GM21576 (cell line): ENCODE measurements around the gene RAB3IP.
"Not testable (repeated sequence)": the region's sequence is repeated elsewhere in the genome, so short reads cannot be mapped to it uniquely, and the experiment has no call there.

Experiments
- ATAC-seq: cut with Tn5 transposase; IDR thresholded peaks from one replicate; pipeline ENCODE4 v1.9.1; 2021; ENCODE audit warnings: mild to moderate bottlenecking, moderate library complexity; ENCODE audit not compliant: unreplicated experiment

Gene RAB3IP

DNA sequence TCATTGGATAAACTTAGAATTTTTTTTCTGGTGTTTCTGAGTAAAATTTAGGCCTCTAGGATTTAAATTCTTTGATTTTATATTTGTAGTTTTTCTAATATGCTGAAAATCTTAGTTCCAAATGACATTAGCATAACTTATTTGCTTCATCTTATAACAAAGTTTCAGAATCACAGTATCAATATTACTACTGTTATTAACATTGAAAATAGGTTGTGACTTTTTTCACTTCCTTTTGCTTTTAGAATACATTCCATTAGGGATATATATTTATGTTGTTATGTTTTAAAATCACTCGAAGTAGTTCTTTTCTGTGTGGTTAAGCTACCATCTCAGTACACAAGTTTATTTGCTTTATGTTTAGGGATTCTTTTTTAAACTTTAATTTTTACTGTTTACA is 12.8 kb downstream of the RAB3IP start:
- no peak for ATAC-seq

DNA sequence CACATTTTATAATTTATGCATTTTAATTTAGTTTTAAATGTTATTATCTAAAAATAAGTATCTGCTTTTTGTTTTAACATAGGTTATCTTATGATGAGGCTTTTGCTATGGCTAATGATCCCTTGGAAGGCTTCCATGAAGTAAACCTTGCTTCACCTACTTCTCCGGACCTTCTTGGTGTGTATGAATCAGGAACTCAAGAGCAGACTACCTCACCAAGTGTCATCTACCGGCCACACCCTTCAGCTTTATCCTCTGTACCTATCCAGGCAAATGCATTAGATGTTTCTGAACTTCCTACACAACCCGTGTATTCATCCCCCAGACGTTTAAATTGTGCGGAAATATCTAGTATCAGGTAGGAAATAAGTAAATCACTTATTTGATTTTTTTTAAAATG is 16.6 kb downstream of the RAB3IP start:
- no peak for ATAC-seq

DNA sequence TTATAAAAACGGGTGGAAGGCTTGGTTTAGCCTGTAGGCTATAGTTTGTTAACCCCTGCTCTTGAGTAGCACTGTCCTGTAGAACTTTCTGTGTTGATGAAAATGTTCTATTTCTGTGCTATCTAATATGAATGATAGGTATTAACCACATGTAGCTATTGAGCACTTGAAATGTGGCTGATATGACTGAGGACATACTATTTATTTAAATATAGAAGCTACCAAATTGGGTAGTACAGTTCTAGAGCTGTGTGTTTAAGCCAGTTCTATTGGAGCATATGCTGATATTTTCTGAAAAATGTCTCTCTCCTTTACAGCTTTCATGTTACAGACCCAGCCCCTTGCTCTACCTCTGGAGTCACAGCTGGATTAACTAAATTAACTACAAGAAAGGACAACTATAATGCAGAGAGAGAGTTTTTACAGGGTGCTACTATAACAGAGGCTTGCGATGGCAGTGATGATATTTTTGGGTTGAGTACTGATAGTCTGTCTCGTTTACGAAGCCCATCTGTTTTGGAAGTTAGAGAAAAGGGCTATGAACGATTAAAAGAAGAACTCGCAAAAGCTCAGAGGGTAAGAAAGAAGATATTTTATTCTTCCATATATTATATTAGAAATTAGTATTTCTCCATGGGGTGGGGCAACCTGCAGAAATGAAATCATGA is 17.6 kb downstream of the RAB3IP start:
- no peak for ATAC-seq

DNA sequence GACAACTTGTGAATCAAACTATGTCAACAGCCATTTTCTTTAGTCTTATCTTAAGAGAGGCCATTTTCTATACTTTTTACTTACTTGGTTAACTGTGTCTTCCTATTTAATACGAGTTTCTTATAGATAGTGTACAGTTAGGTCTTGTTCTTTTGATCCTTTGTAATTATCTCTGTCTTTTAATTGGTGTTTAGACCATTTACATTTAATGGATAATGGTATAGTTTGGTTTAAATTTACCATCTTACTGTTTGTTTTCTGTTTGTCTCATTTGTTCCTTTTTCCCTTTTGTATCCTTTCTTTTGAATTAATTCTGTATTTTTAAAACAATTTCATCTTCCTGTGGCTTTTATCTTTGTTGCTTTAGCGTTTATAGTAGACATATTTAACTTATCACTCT is 19.4 kb downstream of the RAB3IP start:
- ATAC-seq = no peak

DNA sequence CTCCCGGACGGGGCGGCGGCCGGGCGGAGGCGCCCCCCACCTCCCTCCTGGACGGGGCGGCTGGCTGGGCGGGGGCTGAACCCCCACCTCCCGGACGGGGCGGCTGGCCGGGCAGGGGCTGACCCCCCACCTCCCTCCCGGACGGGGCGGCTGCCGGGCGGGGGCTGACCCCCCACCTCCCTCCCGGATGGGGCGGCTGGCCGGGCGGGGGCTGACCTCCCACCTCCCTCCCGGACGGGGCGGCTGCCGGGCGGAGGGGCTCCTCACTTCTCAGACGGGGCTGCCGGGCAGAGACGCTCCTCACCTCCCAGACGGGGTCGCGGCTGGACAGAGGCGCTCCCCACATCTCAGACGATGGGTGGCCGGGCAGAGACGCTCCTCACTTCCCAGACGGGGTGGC is 20.9 kb downstream of the RAB3IP start:
- not testable (repeated sequence) for ATAC-seq

DNA sequence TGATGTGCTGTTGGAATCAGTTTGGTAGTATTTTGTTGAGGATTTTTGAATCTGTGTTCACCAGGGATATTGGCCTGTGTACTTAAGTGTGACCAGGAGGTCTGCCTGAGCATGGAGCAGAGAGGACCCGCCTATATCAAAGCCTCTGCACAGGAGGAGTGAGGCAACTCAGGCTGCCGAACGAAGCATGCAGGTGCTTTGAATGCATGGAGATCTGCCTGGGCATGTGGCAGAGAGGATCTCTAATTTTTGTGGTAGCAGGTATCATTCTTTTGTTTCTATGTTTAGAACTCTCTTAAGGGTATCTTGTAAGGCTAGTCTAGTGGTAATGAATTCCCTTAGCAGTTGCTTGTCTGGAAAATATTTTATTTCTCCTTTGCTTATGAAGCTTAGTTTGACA is 26.9 kb downstream of the RAB3IP start:
- ATAC-seq = no peak

DNA sequence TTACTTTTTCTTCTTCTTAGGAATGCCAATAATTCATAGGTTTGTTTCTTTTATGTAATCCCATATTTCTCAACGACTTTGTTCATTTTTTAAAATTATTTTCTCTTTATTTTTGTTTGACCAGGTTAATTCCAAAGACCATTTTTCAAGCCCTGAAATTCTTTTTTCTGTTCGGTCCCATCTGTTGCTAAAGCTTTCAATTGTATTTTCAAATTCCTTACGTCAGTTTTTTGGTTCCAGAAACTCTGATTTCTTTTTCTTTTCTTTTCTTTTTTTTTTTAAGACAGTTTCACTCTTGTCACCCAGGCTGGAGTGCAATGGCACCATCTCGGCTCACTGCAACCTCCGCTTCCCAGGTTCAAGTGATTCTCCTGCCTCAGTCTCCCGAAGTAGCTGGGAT is 27.6 kb downstream of the RAB3IP start:
- no peak for ATAC-seq

DNA sequence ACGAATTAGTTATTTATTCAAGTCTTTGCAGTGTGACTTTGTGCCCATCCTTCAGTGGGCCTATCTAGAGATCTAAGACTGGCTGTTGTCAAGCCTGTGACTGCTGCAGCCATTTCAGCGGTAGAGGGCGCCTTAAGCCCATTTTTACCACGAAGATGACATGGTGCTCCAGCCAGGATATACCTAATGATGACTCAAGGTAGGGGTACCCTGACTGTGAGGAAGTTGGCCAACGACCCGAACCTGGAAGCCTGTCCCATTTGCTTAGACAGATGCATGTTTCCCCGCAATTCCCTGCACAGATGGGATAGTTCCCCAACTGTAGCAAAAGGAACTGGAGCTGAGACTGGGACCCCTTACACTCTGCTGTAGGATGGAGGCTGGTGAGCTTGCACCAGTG is 41.3 kb downstream of the RAB3IP start:
- ATAC-seq = no peak

DNA sequence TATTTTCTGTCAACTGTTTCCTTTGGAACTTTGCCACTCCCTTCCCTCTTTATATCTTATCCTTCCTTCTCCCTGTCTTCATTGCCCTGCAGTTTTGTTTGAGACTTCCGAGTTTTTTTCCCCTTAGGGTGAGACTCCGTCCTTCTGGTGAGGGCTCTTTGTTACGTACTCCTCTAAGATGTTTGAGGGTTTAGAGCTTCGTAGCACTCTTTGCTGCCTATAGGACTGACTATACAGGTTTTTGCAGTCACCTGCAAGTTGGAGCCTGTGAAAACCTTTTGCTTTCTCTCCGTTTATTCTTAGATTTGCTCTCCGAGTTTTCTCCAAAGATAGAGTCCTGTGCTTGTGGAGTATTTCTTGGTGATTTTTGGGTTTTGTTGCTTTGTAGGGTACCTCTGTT is 44.7 kb downstream of the RAB3IP start:
- ATAC-seq = no peak

DNA sequence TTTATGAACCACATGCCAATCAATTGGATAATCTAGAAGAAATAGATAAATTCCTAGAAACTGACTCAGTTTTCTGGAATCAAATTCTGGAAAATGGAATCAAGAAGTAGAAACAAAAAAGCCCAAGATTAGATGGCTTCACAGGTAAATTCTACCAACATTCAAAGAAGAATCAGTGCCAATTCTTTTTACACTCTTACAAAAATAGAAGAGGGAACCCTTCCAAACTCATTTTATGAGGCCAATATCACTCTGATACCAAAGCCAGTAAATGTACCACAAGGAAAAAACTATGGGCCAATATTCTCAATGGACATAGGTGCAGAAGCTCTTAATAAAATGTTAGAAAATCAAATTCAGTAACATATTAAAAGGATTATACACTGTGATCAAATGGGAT is 50.7 kb downstream of the RAB3IP start:
- no peak for ATAC-seq

DNA sequence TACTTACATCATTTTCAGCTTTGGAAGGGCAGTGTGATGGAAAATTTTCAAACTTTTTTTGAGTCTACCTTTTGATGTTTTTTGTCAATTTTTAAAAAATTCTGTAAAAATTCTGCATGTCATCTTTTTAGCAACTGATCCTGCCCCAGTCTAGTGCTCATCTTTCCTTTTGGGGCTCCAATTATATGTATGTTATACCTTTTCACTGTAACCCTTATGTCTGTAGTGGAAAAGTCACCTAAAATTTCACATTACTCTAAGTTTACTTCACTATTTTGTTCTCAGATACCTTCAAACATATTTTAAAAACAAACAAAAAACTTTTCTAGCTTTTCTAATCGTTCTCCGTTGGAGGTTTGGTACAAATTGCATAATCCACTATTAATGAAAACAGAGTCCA is 53.9 kb downstream of the RAB3IP start:
- no peak for ATAC-seq

DNA sequence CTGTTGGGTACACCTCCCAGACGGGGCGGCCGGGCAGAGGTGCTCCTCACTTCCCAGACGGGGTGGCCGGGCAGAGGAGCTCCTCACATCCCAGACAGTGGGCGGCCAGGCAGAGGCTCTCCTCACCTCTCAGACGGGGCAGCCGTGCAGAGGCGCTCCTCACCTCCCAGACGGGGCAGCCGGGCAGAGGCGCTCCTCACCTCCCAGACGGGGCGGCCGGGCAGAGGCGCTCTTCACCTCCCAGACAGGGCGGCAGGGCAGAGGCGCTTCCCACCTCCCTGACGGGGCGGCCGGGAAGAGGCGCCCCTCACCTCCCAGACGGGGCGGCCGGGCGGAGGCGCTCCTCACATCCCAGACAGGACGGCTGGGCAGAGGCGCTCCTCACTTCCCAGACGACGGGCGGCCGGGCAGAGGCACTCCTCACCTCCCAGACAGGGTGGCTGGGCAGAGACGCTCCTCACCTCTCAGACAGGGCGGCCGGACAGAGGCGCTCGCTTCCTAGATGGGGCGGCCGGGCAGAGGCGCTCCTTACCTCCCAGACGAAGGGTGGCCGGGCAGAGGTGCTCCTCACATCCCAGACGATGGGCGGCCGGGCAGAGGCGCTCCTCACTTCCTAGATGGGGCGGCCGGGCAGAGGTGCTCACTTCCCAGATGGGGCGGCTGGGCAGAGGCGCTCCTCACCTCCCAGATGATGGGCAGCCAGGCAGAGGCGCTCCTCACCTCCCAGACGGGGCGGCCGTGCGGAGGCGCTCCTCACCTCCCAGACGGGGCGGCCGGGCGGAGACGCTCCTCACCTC is 68.6 kb downstream of the RAB3IP start:
- not testable (repeated sequence) for ATAC-seq

DNA sequence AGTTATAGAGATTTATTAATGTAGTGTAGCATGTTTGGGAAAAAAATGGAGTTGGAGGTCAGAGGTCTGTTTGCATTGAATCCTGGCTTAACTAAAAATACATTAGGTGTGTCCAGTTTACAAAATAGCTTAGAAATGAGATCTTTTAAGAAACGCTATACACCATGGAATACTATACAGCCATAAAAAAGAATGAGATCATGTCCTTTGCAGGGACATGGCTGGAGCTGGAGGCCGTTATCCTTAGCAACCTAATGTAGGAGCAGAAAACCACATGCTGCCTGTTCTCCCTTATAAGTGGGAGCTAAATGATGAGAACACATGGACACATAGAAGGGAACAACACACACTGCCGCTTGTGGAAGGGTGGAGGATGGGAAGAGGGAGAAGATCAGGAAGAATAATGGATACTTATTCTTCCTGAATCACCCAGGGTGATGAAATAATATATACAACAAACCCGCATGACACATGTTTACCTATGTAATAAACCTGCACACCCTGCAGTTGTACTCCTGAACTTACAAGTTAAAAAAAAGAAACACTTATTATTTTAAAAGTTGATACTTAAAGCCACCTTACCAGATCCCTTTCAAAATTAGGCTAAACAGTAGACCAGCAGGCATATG is 72.3 kb downstream of the RAB3IP start:
- no peak for ATAC-seq

DNA sequence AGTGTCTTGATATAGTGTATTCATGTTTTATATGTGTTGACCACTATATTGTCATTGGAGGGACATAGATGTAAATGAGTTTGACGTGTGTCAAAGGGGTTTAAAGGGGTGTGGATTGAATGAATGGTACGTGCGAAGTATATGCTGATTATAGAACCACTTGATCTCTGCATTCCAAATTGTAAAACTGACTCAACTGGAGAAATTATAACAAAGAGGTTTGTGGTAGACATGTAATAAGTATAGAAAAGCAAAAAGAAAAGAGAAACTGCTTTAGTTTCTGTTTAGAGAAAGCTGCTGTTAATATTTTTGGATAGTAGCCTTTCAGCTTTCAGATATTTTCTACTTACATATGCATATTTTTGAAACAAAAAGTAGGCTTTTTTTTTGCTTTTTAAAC is 77.4 kb downstream of the RAB3IP start:
- ATAC-seq = peak; percentile 62

DNA sequence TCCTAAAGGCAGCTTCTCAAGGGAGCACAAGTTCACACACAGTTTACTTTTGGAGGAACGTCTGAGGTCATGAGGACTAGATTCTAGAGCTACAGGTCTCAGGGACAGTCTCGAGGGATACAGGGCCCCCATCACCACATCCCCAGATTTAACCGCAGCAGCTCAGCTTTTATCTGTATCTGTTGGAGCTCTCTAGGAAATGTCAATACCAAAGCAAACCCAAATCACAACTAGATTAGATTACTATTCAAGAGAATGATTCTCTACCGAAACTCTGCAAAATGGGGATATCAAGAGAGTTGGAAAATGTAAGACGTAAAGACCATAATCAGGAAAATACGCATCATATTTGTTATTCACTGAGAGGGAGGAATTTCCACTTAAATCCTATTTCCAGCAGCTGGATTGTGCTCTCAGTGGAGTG is 82.4 kb downstream of the RAB3IP start:
- ATAC-seq = no peak

DNA sequence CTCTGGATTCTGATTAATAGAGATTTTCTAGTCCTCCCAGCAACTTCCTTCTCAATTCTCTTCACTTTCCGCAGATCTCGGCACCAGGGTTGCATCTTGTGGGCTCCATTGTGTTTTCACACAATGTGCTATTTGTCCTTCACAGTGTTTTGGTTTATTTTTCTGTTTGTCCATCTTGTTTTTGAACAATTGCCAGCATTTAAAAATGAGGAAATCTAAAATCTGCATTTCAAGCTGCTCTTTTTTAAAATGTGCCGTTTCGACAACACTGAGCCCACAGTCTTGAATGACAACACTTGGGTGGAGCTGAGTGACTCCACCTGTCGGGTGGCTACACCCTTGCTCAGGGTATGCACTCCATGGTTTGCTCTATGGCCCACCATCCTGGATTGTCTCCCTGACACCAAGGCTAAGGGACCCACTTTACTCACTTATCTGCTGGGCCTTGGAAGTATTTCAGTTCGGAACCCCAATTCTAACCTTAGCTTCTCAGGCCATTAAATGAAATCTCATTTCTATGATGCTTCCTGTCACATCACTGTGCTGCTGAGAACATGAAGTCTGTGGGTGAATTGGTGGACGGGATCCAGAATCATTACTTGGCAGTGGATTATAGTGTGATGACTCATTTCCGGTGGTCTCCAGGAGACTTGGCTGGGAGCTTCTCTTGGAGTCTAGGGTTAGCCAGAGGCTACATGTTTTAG is 82.9 kb downstream of the RAB3IP start:
- no peak for ATAC-seq

DNA sequence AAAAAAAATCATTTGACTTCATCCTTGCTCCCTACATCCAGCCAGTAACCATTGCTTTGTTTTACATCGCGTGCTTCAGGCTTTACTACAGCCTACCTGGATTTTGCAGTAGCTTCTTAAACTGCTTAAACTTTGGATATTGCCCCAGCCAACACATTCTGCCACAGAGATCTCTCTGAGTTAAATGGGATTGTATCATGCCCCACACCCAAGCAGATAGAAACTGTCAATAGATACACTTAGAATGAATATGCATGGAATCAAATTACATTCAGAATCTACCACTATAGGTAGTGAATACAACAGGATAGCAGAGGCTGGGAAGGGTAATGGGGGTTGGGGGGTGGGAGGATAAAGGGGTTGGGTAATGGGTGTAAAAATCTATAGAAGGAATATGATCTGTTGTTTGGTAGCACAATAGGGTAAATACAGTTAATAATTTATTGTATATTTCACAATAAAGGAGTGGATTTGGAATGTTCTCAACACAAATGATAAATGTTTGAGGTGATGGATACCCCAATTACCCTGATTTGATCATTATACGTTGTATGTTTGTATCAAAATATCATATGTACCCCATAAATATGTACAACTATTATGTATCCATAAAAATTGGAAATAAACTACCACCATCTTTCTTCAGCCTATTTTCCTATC is 83.7 kb downstream of the RAB3IP start:
- ATAC-seq = no peak

DNA sequence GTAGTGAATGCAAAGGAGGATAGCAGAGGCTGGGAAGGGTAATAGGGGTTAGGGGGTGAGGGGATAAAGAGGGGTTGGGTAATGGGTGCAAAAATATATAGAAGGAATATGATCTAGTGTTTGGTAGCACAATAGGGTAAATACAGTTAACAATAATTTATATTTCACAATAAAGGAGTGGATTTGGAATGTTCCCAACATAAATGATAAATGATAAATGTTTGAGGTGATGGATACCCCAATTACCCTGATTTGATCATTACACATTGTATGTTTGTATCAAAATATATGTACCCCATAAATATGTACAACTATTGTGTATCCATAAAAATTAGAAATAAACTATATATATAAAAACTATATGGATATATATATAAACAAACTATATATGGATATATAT is 85.4 kb downstream of the RAB3IP start:
- ATAC-seq = no peak

DNA sequence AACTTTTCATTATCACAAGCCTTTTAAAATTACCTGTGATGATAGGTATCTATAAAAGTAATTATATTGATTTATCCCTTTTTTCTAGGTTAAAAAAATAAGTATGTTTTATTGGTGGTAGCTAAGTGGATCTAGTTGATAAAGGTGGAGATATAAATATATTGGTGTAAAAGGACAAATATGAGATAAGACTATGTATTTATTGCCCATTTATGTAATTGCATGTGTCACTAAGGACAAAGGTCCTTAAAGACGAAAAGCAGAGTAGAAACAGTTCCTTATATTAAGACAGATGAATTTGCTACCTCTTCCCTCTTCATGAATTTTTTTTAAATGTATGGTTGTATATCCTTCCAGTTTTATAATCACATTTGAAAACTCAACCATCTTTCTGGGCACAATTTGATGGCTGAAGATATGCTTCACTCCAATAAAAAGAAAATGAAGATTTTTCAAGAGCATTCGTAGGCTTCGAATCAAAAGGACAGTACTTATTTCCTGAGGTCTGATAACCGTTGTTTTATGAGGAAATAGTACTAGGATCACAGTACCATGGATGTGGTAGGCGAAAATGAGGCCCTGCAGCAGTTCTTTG is 86.4 kb downstream of the RAB3IP start, which contains the start of gene MYRFL:
MYRFL (plus strand) TSS at position 262 of the 595 bp plus-strand sequence; CDS start at position 553, 291 bp downstream.
- no peak for ATAC-seq

DNA sequence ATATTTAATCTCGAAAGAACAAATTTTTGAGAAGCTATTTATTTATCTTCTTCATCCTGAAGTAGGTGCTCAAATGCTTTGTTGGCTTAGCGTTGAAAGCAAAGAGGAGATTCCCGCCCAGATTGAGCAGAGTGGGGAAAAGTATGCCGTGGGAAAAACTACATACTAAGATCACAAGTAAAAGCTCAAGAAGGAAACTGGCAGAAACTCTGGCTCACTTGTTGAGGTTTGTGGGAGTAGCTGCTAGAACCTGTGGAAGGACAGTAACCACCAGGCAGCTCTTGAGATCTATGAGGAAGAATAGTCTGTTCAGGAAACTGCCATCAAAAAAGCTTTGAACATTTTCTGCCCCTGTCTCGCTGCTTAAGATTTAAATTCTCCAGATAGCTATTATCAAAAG is 90.2 kb downstream of the RAB3IP start:
- ATAC-seq = no peak
